HEK293 (cell line): ENCODE measurements around the gene RAB6A.
A peak's percentile ranks its signal among the peaks of the same experiment; 100 is the strongest.

Experiments
- BCL6B ChIP-seq: fragments of 450-650 bp; formaldehyde crosslinking; IDR thresholded peaks from 2 replicates; pipeline ENCODE4 v1.5.1; 2017; ENCODE audit warnings: missing biosample characterization, missing genetic modification characterization
- GLI4 ChIP-seq: fragments of 450-650 bp; formaldehyde crosslinking; IDR thresholded peaks from 2 replicates; pipeline ENCODE4 v1.5.1; 2016; ENCODE audit warnings: missing biosample characterization, missing genetic modification characterization
- MYNN ChIP-seq: fragments of 450-650 bp; formaldehyde crosslinking; IDR thresholded peaks from 2 replicates; pipeline ENCODE4 v1.5.1; 2016; ENCODE audit warnings: missing biosample characterization, missing genetic modification characterization, borderline replicate concordance
- SCRT1 ChIP-seq: fragments of 450-650 bp; formaldehyde crosslinking; IDR thresholded peaks from 2 replicates; pipeline ENCODE4 v1.5.1; 2016; ENCODE audit warnings: missing biosample characterization, missing genetic modification characterization, borderline replicate concordance
- YY2 ChIP-seq: fragments of 450-650 bp; formaldehyde crosslinking; IDR thresholded peaks from 2 replicates; pipeline ENCODE4 v1.5.1; 2016; ENCODE audit warnings: missing biosample characterization, missing genetic modification characterization
- ZBTB21 ChIP-seq: fragments of 450-650 bp; formaldehyde crosslinking; IDR thresholded peaks from 2 replicates; pipeline ENCODE4 v1.5.1; 2017; ENCODE audit warnings: missing biosample characterization, missing genetic modification characterization
- ZNF112 ChIP-seq: fragments of 450-650 bp; formaldehyde crosslinking; IDR thresholded peaks from 2 replicates; pipeline ENCODE4 v1.5.0; 2017; ENCODE audit warnings: missing biosample characterization, missing genetic modification characterization
- ZNF146 ChIP-seq: fragments of 450-650 bp; formaldehyde crosslinking; IDR thresholded peaks from 2 replicates; pipeline ENCODE4 v1.5.1; 2016; ENCODE audit warnings: missing biosample characterization, missing genetic modification characterization
- ZNF148 ChIP-seq: fragments of 450-650 bp; formaldehyde crosslinking; IDR thresholded peaks from 2 replicates; pipeline ENCODE4 v1.5.0; 2017; ENCODE audit warnings: missing biosample characterization, missing genetic modification characterization, borderline replicate concordance
- ZNF155 ChIP-seq: fragments of 450-650 bp; formaldehyde crosslinking; IDR thresholded peaks from 2 replicates; pipeline ENCODE4 v1.5.1; 2016; ENCODE audit warnings: missing biosample characterization, missing genetic modification characterization
- ZNF16 ChIP-seq: fragments of 450-650 bp; formaldehyde crosslinking; IDR thresholded peaks from 2 replicates; pipeline ENCODE4 v1.5.1; 2016; ENCODE audit warnings: low read depth, missing biosample characterization, missing genetic modification characterization
- ZNF202 ChIP-seq: fragments of 450-650 bp; formaldehyde crosslinking; IDR thresholded peaks from 2 replicates; pipeline ENCODE4 v1.5.1; 2016; ENCODE audit warnings: missing biosample characterization, missing genetic modification characterization, borderline replicate concordance
- ZNF214 ChIP-seq: fragments of 450-650 bp; formaldehyde crosslinking; IDR thresholded peaks from 2 replicates; pipeline ENCODE4 v1.5.1; 2017; ENCODE audit warnings: missing biosample characterization, mild to moderate bottlenecking, missing genetic modification characterization, borderline replicate concordance
- ZNF280D ChIP-seq: fragments of 450-650 bp; formaldehyde crosslinking; IDR thresholded peaks from 2 replicates; pipeline ENCODE4 v1.5.1; 2016; ENCODE audit warnings: missing biosample characterization, missing genetic modification characterization
- ZNF324 ChIP-seq: fragments of 450-650 bp; formaldehyde crosslinking; IDR thresholded peaks from 2 replicates; pipeline ENCODE4 v1.5.1; 2016; ENCODE audit warnings: missing biosample characterization, missing genetic modification characterization
- ZNF37A ChIP-seq: fragments of 450-650 bp; IDR thresholded peaks from 2 replicates; pipeline ENCODE4 v1.5.1; 2018; ENCODE audit warnings: missing biosample characterization, missing genetic modification characterization
- ZNF426 ChIP-seq: fragments of 450-650 bp; formaldehyde crosslinking; IDR thresholded peaks from 2 replicates; pipeline ENCODE4 v1.5.1; 2017; ENCODE audit warnings: missing biosample characterization, missing genetic modification characterization, mild to moderate bottlenecking, inconsistent platforms, moderate library complexity
- ZNF529 ChIP-seq: fragments of 450-650 bp; formaldehyde crosslinking; IDR thresholded peaks from 2 replicates; pipeline ENCODE4 v1.5.1; 2017; ENCODE audit warnings: missing genetic modification characterization, missing biosample characterization; ENCODE audit not compliant: insufficient replicate concordance
- ZNF560 ChIP-seq: fragments of 450-650 bp; formaldehyde crosslinking; IDR thresholded peaks from 2 replicates; pipeline ENCODE4 v1.5.1; 2017; ENCODE audit warnings: missing biosample characterization, missing genetic modification characterization, borderline replicate concordance
- ZNF561 ChIP-seq: fragments of 450-650 bp; IDR thresholded peaks from 2 replicates; pipeline ENCODE4 v1.5.1; 2018; ENCODE audit warnings: missing biosample characterization, missing genetic modification characterization, borderline replicate concordance
- ZNF571 ChIP-seq: fragments of 450-650 bp; formaldehyde crosslinking; IDR thresholded peaks from 2 replicates; pipeline ENCODE4 v1.5.0; 2017; ENCODE audit warnings: missing biosample characterization, missing genetic modification characterization
- ZNF621 ChIP-seq: fragments of 450-650 bp; formaldehyde crosslinking; IDR thresholded peaks from 2 replicates; pipeline ENCODE4 v1.5.1; 2017; ENCODE audit warnings: missing biosample characterization, missing genetic modification characterization
- ZNF76 ChIP-seq: fragments of 450-650 bp; formaldehyde crosslinking; IDR thresholded peaks from 2 replicates; pipeline ENCODE4; 2016; ENCODE audit warnings: low read depth, missing biosample characterization, missing genetic modification characterization, borderline replicate concordance
- ZSCAN30 ChIP-seq: fragments of 450-650 bp; IDR thresholded peaks from 2 replicates; pipeline ENCODE4 v1.5.1; 2018; ENCODE audit warnings: missing biosample characterization, mild to moderate bottlenecking, missing genetic modification characterization, moderate library complexity
- TF ChIP-seq, protein P1 (sequence below): fragments of 450-650 bp; formaldehyde crosslinking; IDR thresholded peaks from 2 replicates; pipeline ENCODE4 v1.5.1; 2016; ENCODE audit warnings: missing biosample characterization, missing genetic modification characterization, low read depth
- TF ChIP-seq, protein P2 (sequence below): fragments of 450-650 bp; formaldehyde crosslinking; IDR thresholded peaks from 2 replicates; pipeline ENCODE4 v1.5.1; 2016; ENCODE audit warnings: missing biosample characterization, missing genetic modification characterization

The RAB6A gene

DNA sequence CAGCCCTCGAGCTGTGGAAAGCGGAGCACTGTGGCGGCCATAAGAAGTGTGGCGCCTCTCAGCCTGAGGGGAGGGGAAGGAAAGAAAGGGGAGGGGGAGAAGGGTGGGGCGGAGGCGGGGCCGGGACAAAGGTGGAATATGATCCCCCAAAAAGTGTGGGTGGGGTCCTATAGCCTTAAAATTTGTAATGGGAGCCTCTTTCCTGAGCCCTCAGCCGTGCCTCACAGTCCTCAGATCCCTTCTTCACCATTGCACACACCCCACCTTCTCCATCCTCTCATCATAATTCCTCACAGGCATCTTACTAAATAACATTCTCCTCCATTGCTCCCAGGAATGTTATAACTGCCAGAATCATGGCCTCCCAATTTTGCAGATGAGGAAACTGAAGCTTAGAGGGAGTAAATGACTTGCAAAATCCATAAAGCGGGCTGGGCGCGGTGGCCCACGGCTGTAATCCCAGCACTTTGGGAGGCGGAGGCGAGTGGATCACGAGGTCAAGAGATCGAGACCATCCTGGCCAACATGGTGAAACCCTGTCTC, 600 bp upstream of the RAB6A start (continued):
- TF ChIP-seq, protein P1, sequence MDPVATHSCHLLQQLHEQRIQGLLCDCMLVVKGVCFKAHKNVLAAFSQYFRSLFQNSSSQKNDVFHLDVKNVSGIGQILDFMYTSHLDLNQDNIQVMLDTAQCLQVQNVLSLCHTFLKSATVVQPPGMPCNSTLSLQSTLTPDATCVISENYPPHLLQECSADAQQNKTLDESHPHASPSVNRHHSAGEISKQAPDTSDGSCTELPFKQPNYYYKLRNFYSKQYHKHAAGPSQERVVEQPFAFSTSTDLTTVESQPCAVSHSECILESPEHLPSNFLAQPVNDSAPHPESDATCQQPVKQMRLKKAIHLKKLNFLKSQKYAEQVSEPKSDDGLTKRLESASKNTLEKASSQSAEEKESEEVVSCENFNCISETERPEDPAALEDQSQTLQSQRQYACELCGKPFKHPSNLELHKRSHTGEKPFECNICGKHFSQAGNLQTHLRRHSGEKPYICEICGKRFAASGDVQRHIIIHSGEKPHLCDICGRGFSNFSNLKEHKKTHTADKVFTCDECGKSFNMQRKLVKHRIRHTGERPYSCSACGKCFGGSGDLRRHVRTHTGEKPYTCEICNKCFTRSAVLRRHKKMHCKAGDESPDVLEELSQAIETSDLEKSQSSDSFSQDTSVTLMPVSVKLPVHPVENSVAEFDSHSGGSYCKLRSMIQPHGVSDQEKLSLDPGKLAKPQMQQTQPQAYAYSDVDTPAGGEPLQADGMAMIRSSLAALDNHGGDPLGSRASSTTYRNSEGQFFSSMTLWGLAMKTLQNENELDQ: no peak
- no peak for TF ChIP-seq ZNF571 (tag by site-specific recombination)
- TF ChIP-seq SCRT1: no peak
- TF ChIP-seq ZBTB21 (tag by site-specific recombination): no peak
- TF ChIP-seq ZNF146 (tag by site-specific recombination): no peak
- TF ChIP-seq ZNF37A: no peak
- no peak for TF ChIP-seq ZNF202 (tag by site-specific recombination)
- TF ChIP-seq ZNF112 (tag by site-specific recombination): no peak
- no peak for TF ChIP-seq ZNF561 (tag by site-specific recombination)
- TF ChIP-seq, protein P2, sequence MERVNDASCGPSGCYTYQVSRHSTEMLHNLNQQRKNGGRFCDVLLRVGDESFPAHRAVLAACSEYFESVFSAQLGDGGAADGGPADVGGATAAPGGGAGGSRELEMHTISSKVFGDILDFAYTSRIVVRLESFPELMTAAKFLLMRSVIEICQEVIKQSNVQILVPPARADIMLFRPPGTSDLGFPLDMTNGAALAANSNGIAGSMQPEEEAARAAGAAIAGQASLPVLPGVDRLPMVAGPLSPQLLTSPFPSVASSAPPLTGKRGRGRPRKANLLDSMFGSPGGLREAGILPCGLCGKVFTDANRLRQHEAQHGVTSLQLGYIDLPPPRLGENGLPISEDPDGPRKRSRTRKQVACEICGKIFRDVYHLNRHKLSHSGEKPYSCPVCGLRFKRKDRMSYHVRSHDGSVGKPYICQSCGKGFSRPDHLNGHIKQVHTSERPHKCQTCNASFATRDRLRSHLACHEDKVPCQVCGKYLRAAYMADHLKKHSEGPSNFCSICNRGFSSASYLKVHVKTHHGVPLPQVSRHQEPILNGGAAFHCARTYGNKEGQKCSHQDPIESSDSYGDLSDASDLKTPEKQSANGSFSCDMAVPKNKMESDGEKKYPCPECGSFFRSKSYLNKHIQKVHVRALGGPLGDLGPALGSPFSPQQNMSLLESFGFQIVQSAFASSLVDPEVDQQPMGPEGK (tag by site-specific recombination): peak; percentile 69
- no peak for TF ChIP-seq GLI4
- no peak for TF ChIP-seq MYNN
- no peak for TF ChIP-seq ZNF280D
- TF ChIP-seq ZNF16 (tag by site-specific recombination): no peak
- no peak for TF ChIP-seq ZNF214 (tag by site-specific recombination)
- no peak for TF ChIP-seq ZNF148 (tag by site-specific recombination)
- TF ChIP-seq YY2 (tag by site-specific recombination): peak; percentile 93
- TF ChIP-seq ZNF324 (tag by site-specific recombination): no peak
- TF ChIP-seq ZNF560: no peak
- no peak for TF ChIP-seq ZNF155 (tag by site-specific recombination)
- no peak for TF ChIP-seq BCL6B (tag by site-specific recombination)
- TF ChIP-seq ZNF621 (tag by site-specific recombination): no peak
- TF ChIP-seq ZNF426 (tag by site-specific recombination): no peak
- TF ChIP-seq ZNF76 (tag by site-specific recombination): 0 out of 2 replicates have a peak, but pooled peaks have one; percentile 78
- TF ChIP-seq ZNF529 (tag by site-specific recombination): no peak
- TF ChIP-seq ZSCAN30 (tag by site-specific recombination): no peak
